Fibroblast of lung (primary cell): Measurements from ENCODE around the gene MT1B.

Experiments
- EZH2 ChIP-seq: IDR thresholded peaks from 2 replicates; pipeline ENCODE4 v1.5.1; 2012; ENCODE audit warnings: low read length, control low read depth, mild to moderate bottlenecking; ENCODE audit errors: missing control alignments
- TF ChIP-seq, protein P1 (sequence below), 2 donors: IDR thresholded peaks in 1 of 2; conservative IDR thresholded peaks in 1 of 2; 1 replicate in 1 of 2; 2 replicates in 1 of 2; pipeline ENCODE4 v1.5.1; 2011 to 2012; ENCODE audit warnings: low read length in 2 of 2, control low read depth in 1 of 2, inconsistent platforms in 1 of 2, low read depth in 1 of 2, mild to moderate bottlenecking in 1 of 2

DNA sequence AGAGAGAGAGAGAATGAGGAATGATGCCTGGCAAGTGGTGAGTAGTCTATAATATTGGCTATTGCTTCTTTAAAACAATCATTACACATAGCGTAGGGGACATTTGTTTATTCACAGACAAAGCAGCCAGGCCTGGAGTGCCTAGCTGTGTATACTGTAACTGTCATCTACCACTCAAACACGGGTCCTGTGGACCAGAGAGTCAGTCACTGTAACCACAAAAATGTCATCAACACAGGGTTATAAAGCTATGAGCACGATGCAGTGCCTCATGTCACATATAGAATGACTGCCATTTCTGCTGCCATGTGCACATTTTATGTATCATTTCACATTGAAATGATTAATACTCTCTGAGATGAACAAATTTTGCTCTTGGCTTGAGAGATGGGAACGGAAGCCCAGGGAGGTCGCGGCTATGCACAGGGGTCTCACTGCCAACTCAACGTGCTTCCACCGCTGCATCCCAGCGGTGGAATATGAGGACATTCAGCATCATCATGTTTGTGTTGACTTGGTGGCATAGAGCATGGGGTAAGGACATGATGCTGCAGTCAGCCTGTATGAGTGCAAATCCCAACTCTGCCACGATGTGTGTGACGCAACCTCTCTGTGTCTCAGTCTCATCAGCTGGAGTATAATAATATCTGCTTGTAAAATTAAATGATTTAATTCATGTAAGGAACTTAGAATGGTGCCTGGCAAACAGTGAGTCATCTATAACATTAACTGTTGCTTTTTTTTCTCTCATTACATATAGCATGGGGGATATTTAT is 21.3 kb downstream of the MT1B start:
- TF ChIP-seq, protein P1, sequence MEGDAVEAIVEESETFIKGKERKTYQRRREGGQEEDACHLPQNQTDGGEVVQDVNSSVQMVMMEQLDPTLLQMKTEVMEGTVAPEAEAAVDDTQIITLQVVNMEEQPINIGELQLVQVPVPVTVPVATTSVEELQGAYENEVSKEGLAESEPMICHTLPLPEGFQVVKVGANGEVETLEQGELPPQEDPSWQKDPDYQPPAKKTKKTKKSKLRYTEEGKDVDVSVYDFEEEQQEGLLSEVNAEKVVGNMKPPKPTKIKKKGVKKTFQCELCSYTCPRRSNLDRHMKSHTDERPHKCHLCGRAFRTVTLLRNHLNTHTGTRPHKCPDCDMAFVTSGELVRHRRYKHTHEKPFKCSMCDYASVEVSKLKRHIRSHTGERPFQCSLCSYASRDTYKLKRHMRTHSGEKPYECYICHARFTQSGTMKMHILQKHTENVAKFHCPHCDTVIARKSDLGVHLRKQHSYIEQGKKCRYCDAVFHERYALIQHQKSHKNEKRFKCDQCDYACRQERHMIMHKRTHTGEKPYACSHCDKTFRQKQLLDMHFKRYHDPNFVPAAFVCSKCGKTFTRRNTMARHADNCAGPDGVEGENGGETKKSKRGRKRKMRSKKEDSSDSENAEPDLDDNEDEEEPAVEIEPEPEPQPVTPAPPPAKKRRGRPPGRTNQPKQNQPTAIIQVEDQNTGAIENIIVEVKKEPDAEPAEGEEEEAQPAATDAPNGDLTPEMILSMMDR (conservative IDR thresholded peaks at IDR 0.05 in 1 of 2, IDR thresholded peaks at IDR 0.05 in 1 of 2; ENCODE audit: low read depth in 1 of 2, low read length in 2 of 2): no peak
- no peak for TF ChIP-seq EZH2
